GM19452 (cell line): ENCODE results near the gene CTNND2.

Experiments
- ATAC-seq: cut with Tn5 transposase; IDR thresholded peaks from one replicate; pipeline ENCODE4 v1.9.1; 2021; ENCODE audit not compliant: unreplicated experiment

CTNND2 gene

DNA sequence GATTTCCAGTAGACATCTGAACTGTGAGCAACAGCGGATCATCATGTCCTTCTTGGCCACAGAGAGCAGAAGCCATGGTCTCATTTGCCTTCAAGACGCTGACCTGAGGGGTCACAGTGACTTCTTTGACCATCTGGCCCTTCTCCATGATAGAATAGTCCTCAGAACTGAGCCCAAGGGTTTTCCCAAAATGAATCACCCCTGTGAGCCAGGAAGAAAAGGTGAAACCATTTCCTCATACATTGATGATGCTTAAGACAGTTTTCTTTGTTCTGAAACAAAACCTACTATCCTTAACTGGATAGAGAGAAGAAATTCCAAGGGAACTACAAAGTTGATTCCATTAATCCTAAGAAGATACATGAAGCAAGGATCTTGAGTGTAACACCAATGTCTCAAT, 503.9 kb downstream of the CTNND2 start:
- no peak for ATAC-seq

DNA sequence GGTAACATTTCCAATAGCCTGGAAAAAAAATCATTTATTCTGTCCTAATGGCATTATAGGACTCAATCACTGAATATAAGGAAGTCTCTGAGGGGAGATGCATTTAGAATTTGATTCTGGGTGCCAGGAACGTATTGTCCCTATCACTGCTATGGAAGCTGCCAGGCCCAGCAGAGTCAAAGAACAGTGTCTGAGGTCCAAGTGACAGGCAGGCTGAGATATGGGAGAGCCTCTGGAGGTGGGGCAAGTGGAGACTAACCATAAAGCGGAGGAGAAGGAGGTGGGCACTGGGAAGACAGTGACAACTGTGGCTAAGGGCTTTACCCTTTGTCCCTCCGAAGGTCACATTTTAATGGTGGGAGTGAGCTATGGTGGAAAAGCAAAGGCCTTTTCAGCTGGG, 505.5 kb downstream of the CTNND2 start:
- ATAC-seq = no peak

DNA sequence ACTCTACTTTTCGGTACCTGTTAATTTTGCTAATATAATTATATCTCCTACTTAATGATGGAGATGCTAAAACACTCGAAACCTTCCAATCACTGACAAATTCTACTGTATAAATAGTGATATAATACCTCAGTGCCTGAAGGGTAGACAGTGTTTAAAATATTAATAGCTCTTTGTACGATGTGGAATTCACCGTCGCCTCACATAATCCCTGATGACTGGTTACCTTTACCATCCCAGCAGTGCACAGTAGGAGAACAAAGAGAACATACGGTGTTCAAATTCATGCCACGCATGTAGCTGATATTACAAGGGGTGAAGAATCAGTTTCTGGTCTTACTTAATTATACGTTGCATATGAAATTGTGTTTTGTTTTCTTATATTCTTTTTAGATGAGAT, 506.7 kb downstream of the CTNND2 start:
- no peak for ATAC-seq

DNA sequence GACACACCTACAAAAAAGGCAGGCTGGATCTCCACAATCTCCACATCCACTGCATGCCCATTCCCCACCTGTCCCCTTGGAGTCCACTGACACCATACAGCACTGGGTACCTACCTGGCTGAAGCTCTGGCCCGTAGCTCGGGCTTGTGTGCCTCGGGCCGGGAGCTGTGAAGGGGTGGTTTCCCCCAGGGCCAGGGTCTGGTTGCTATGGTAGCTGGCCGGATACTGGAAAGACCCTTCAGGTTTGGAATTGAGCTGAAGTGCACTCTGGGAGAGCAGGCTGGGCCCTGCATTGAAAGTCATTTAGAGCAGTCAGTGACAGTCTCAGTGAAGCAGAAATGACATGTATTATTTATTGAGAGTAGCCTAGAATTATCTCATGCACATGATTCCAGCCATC, 507.3 kb downstream of the CTNND2 start:
- no peak for ATAC-seq

DNA sequence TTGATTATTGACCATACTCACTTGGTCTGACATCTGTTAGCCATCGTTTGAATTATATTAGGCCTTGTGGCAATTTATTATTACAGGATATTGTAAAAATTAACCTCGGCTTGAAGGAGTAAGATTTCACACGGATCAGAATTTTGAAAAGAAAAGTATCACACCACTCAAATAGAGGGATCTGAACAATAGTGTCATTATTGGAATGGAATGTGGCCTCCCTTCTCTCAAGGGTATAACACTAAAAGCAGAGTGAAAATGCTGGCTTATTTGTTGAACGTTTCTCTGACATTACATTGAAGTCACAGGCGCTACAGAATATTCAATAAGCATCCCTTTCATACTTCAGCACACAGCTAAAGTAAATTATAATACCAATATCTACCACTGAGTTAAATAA, 509.3 kb downstream of the CTNND2 start:
- ATAC-seq = no peak

DNA sequence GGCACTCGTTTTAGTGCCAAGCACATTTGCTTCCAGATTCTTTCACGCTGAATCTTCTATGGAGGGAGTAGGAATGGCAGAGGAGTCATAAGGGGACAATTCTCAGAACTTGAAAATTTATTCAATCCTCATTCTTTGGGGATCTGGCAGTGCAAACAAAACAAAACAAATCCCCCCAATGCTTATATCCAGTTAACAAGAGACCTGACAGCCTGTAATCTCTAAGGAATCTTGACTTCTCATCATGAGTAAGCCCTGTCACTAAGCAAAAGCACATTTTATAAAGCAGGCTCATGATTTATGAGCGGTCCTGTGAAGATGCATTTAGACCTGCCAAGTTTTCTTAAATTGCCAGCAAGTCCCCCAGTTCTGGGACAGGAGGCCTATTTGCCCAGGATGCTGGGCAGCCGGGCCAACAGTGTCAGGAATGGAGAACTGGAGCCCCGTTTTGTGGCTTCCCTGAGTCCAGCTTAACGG, 513.9 kb downstream of the CTNND2 start:
- ATAC-seq = no peak

DNA sequence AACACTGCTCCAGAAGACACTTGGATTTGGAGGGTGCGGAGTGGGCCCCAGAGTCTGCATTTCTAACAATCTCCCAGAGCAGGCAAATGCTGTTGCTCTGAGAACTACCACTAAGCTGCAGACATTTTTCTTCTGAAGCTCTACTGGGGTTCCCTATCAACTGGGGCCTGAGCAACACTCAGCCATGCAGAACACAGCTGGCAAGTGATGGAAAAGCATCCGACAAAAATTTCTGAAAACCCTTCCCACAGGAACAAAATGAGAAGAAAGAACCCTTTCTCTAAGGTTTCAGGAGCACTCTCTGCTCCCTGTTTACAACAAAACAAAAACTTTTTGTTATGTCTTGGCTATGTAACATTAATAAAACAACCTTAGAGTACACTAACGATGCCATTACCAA, 516.9 kb downstream of the CTNND2 start:
- no peak for ATAC-seq

DNA sequence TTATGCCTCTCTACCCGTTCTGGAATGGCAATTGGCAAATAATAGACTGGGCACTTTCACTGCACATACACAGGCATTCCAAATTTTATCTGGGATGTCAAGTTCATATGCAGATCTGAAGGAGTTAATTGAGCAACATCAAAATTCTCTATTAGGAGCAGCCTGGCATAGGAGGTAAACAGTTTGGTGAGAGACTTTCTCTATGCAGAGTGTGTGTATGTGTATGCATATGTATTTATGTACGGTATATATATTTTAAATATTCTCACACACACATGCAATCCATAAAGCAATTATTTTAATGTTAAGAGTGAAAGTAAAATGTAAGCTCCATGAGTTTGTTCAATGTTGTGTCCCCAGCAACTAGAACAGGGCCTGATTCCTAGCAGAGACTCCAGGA, 517.8 kb downstream of the CTNND2 start:
- no peak for ATAC-seq

DNA sequence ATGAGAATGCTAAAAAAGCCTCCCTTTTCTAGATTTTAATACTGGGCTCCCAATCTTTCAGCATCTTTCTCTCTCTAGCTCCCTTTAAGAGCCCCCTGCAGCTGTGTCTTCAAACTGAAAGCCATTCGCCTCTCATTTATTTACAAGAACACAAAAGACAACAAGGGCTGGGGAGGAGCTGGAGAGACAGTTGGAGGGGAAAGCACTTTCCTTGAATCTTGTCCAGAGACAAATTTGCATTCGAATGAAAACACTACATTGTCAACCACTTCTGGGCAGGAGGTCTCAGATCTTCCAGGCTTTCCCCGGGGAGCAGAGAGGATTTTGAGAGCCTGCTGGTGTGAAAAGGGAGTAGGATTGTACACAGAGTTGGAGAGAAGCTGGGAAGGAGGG, 518.3 kb downstream of the CTNND2 start:
- ATAC-seq = no peak

DNA sequence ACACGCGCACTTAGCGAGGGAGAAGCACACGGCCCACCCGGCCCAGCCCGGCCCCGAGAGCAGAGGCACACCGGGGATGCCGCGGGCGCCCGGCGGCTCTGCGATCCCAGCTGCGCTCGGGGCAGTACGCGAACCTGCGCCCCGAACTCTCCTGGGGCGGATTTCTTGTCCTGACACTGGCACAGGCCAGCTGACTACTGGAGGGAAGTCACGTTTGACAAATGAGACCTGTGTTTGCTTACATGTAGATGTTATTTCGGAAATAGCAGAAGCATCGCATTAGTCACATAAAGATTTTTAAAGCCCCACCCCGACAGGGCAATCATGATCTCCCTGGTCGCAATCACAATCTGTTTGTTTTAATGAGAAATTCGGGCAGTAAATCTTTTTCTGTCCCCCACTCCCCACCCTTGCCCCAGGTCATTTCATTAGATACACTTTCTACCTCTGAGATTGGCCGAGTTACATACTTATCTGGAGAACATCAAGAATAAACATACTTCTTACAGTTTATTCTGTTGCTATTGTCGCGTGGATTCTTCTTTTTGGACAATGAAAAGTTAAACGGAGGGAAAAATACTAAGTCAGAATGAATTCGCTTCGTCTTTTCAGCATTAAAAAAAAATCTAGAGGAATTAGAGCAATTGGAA, 518.9 kb downstream of the CTNND2 start:
- ATAC-seq = no peak

DNA sequence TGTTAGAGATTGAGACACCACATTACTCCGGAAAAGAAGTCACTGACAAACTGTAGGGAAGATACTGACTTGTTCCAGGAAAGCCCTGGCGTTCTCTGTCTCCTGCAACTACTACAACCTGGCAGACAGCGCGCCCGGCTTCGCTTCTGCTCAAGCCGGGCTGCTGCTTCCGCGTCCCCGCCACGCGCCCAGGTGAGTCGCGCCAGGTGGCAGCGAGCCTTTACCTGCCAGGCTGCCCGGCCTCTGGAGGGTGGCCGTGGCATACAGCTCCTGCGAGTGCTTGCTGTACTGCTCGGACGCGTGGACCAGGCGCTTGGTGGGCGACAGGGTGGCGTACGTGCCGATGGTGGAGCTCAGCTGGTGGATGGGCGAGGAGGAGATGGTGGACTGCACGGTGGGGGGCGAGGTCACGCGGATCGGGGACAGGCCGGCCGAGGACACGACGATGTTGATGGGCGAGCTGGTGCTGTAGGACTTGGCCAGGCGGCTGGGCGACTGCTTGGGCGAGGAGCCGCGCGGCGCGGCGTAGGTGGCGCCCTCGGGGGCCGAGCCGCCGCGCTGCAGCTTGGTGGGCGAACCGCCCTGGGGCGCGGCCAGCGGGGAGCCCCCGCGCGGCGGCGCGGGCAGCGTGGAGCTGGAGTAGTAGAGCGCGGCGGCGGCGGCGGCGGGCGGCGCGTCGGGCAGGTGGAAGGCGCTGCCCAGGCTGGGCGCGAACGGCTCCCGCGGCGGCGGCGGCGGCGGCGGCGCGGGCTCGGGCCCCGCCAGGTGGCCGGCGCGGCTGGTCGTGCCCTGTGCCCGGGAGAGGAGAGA, 519.6 kb downstream of the CTNND2 start:
- ATAC-seq = no peak

DNA sequence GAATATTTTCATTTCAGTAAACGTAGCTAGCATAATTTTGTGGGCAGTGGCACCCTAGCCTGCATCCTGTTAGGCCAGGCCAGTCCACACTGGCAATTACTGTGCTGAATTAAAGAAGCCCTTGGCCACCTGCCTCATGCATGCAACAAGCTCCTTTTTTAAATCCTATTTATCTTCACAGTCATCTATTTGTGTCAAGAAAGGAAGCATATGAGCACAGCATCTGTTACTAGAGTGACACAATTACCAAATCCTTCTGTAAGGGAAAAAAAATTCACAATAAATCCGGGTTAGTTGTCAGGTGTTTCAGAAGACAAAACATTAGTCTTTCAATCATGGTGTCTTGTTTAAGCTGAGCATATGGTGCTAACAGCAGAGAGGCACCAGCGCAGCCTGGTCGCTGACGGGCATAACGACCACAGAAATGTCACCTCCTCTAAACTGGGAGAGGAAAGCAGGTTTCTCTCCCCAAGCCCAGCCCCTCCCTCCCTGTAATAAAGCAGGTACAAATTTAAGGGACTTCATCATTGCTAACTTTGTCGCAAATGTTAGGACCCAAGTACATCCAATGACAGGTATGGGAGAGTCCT, 520.6 kb downstream of the CTNND2 start:
- no peak for ATAC-seq

DNA sequence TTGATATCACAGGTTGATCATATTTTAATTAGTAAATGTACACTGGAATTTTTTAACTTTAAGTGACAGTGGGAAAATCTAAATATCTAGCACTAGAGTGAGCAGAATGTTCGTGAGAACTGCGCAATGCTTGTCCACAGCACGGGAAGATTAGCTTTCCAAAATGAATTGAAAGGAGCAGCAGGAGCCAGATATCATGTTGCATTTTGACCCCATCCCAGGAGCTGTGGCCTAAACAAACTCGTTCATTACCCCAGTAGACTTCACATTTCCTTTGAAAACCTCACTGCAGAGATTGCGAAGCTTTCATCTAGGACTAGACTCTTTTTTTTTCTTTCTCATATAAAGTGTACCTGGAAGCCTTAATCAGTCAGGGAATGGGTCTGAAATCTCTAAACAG, 525.8 kb downstream of the CTNND2 start:
- no peak for ATAC-seq

DNA sequence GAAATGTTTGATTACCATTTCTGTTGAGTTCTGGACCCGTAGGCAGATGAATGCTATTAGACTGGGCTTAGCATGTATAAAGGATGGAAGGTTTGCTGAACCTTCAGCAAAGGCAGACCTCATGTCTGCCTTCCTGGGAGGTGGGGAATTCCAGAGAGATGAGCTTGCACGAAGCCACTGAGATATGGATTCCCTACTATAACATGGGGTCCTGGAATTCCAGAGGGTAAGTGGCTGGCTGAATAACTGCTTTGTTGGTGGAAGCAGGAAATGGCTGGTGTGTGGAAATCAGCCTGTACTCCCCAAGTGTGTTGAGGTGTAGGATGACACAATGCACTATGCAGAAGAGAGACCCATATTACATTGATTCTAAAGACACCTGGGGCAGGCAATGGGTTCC, 526.4 kb downstream of the CTNND2 start:
- ATAC-seq = no peak

DNA sequence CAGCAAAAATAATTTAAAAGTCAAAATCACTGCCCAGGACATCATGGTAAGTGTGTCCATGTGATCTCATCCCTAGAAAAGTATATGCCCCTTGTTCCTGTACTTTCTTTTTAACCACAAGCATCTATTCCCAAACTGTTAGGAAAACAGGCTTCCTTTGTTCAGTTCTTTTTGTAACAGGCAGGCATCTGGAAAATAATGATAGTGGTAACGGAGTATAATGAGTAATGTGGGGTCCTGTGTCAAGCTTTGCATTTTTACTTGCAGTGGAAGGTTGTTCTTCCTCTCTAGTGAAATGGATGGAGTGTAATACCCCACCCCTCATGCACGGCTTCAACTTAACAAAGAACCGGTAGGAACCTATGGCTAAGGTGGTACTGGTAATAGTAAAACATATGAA, 532.1 kb downstream of the CTNND2 start:
- no peak for ATAC-seq

DNA sequence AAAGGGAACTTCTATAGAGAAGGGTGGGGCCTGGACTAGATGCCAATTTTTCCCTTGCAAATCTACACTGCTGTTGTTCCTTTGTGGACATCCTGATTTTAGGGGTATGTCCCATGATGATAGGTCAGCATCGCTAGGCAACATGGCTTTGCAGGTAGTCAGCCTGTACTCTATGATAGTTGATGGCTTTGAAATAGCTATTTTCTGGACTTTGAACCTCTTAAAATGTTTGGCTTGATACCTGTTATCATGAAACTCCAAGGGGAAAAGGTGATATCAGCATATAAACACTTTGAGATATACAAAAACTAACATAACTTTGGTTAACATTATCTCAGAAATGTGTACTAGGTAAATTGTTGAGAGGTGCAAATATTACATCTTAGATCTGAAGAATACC, 533.2 kb downstream of the CTNND2 start:
- ATAC-seq = no peak

DNA sequence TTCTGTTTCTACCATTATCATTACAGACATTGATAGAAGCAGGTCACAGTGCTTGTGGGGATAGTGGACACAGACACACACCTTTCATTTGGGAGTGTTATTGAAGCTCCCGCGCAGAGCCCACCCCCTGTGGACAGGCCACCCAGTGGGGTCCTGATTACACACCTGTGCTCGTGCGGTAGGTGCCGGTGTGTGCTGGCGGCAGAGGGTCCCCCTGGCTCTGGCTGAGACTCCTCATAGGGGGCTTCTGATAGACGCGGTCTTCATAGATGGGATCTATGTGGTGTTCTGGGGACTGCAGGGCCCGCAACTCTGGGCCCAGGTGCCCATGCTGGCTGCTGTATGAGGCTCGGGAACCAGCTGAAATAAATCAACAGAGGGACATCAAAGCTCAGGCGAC, 539.7 kb downstream of the CTNND2 start:
- ATAC-seq = no peak

DNA sequence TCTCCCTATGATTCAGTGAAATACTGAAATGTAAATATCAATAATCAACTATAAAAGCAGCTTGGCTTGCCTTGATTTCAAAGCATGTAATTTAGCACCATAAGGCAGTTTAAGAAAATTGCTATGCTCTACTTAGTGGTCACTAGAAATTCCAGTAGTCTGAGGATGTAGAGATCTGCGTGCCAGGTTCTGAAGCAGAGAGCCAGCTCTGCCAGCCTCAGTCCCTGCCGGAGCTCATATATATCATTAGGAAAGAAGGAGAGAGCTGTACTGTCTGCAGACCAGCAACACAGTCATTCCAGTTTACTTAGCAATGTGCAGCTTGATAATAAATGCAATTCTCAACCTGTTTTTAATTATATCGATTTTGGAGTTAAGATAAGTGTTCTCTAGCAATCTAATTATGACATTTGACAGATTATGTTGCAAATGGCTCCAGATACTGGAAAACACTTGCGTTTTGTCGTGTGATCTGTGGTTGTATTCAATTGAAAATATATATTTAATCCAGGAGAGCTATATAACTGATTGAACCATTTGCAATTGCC, 540.5 kb downstream of the CTNND2 start:
- no peak for ATAC-seq

DNA sequence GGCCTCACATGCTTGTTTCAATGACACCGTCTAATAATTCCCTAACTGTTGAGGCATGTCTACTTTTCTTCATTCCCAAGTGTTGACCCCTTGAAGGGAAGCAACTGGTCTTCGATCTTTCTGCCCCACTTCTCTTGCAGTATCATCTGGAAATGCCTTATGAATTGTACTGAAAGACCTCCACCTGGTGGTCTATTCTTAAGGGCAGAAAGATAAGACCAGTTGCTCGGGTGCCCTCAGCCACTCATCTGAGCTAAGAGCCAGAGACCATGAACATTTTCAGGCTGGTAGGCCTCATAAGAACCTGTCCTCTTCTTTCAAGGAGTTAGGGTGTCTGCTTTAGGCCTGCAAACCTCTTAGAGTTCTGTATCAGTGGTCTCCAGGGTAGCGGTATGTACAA, 542.5 kb downstream of the CTNND2 start:
- no peak for ATAC-seq

DNA sequence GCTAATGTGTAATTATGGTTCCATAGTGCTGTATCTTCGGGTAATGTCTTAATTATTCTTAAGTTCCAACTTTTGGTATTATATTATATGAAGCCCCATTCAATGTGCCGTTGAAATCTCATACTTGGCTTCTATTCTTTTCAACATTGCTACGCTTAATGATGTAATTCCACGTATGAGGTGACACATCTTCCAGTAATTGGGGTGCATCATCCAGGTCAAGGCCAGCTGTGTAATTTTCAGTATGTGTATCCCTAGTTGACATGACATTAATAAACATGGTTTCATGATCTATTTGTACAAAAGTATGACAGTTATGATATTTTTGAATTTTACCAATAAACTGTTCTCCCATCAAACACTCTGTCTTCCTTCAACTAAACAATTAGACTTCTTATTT, 546.3 kb downstream of the CTNND2 start:
- ATAC-seq = no peak

DNA sequence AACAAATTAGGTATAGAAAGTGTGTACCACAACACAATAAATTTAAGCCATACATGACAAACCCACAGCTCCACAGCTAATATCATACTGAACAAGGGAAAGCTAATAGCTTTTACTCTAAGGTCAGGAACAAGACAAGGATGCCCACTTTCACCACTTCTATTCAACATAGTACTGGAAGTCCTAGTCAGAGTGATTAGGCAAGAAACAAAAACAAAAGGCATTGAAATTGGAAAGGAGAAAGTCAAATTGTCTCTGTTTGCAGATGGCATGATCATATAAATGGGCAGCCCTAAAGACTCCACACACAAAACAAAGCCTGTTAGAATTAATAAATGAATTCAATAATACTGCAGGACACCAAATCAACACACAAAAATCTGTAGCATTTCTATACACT, 548.8 kb downstream of the CTNND2 start:
- ATAC-seq = no peak

DNA sequence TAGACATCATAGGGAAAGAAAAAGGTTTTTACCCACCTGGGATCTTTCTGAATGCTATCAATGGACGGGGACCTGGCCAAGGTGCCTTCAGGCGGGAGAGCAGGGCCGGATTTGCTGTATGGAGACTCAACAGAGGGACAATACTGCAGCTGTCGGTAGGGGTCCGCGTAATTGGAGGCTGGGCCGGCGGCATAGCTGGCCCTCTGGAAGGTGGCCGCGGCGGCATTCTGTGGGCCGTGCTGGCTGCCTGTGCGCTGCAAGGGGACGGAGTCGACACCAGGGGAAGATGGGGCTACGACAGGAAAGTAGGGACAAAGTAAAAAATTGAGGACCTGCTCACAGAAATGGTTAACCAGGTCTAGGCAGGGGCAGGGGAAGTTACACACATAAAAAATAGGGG, 557.9 kb downstream of the CTNND2 start:
- ATAC-seq = no peak
